Erythroblast (primary cell): Measurements from ENCODE around the gene CFAP43.

Experiments
- GATA1 ChIP-seq: IDR thresholded peaks from 2 replicates; pipeline ENCODE4 v1.6.1; 2011; ENCODE audit warnings: low read depth, mild to moderate bottlenecking, control low read depth, low read length, moderate library complexity
- POLR2A ChIP-seq: IDR thresholded peaks from 2 replicates; pipeline ENCODE4 v1.6.1; 2011; ENCODE audit warnings: mild to moderate bottlenecking, low read length

- no peak for TF ChIP-seq POLR2A
- TF ChIP-seq GATA1: no peak
Observed at GRCh38 chr10:104216631-104217030, 15.5 kb downstream of the CFAP43 start.
